Peyer's patch (tissue), 4 donors: ENCODE data around the gene NRBF2.
"Not testable (repeated sequence)": the region's sequence is repeated elsewhere in the genome, so short reads cannot be mapped to it uniquely, and the experiment has no call there.

Experiments
- POLR2A ChIP-seq, 2 donors: fragments of 450-650 bp; IDR thresholded peaks; one replicate each; pipeline ENCODE4 v1.5.1; 2017; ENCODE audit warnings: antibody characterized with exemption in 2 of 2, mild to moderate bottlenecking in 2 of 2, moderate library complexity in 2 of 2
- TF ChIP-seq, protein P1 (sequence below), 6 experiments: fragments of 450-650 bp in 4 of 6; fragments of 200-600 bp in 2 of 6; sonication (generic) in 1 of 6; IDR thresholded peaks; one replicate each; pipeline ENCODE4 v1.5.1; 2017 to 2019; ENCODE audit warnings: antibody characterized with exemption in 6 of 6, mild to moderate bottlenecking in 3 of 6, moderate library complexity in 1 of 6

DNA sequence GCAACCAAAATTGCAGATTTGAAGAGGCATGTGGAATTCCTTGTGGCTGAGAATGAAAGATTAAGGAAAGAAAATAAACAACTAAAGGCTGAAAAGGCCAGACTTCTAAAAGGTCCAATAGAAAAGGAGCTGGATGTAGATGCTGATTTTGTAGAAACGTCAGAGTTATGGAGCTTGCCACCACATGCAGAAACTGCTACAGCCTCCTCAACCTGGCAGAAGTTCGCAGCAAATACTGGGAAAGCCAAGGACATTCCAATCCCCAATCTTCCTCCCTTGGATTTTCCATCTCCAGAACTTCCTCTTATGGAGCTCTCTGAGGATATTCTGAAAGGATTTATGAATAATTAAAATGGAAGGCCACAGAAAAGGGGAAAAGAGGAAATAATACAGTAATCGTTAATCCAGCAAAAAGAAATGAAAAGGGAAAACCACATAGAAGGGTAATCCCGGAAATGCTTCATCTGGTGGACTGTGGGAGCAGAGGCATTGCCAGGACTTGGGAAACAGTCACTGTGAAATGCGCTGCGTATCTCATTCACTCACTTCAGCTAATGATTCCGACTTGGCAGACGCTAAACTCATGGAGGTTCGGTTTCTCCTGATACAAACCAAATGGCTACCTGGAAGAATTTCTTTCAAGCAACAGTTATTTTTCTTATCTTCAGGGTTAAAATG lies 20.9 kb downstream of the NRBF2 start:
- TF ChIP-seq, protein P1, sequence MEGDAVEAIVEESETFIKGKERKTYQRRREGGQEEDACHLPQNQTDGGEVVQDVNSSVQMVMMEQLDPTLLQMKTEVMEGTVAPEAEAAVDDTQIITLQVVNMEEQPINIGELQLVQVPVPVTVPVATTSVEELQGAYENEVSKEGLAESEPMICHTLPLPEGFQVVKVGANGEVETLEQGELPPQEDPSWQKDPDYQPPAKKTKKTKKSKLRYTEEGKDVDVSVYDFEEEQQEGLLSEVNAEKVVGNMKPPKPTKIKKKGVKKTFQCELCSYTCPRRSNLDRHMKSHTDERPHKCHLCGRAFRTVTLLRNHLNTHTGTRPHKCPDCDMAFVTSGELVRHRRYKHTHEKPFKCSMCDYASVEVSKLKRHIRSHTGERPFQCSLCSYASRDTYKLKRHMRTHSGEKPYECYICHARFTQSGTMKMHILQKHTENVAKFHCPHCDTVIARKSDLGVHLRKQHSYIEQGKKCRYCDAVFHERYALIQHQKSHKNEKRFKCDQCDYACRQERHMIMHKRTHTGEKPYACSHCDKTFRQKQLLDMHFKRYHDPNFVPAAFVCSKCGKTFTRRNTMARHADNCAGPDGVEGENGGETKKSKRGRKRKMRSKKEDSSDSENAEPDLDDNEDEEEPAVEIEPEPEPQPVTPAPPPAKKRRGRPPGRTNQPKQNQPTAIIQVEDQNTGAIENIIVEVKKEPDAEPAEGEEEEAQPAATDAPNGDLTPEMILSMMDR (IDR thresholded peaks at IDR 0.05): not testable (repeated sequence)
- TF ChIP-seq POLR2A (IDR thresholded peaks at IDR 0.05): not testable (repeated sequence)
